Fibroblast of the conjunctiva (primary cell): ENCODE results near the gene KL.

Experiments used
- DNase-seq: peaks from one replicate; pipeline ENCODE4 v3.0.0-alpha.2; 2010; ENCODE audit warnings: low read depth

KL gene

GRCh38 chr13:33111414-33112110 is 95.3 kb downstream of the KL start:
- no peak for DNase-seq

GRCh38 chr13:33112766-33113165 is 96.5 kb downstream of the KL start:
- no peak for DNase-seq

GRCh38 chr13:33114146-33114545 is 97.9 kb downstream of the KL start:
- DNase-seq: no peak

GRCh38 chr13:33115274-33115673 is 99.1 kb downstream of the KL start:
- DNase-seq: no peak
